ENCODE results near the gene PNPLA7.
A peak's percentile ranks its signal among the peaks of the same experiment; 100 is the strongest.
"Not testable (repeated sequence)": the region's sequence is repeated elsewhere in the genome, so short reads cannot be mapped to it uniquely, and the experiment has no call there.

The PNPLA7 gene

DNA sequence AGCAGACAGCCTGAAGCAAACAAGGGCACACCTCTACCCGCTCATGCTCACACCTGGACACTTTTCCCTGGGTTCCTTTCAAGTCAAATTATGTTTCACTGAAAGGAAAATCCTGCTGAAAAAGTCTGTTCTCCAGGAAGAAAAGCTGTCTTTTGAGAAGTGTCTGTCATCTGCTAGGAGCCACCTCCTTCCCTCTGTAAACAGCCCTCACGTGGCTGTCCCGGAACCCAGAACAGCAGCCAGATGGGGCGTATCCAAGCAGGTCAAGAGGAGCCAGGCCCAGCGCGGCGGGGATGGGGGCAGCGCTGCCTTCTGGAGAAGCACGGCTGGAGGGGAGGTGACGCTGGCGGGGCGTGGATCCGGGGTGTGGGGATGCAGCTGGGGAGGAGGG is at the start of gene PNPLA7:
Gene PNPLA7 (minus strand): TSS at position 172 of the 391 bp plus-strand sequence. CDS start 205 bp downstream, outside the sequence.
- peak; percentile 87 for DNase-seq

DNA sequence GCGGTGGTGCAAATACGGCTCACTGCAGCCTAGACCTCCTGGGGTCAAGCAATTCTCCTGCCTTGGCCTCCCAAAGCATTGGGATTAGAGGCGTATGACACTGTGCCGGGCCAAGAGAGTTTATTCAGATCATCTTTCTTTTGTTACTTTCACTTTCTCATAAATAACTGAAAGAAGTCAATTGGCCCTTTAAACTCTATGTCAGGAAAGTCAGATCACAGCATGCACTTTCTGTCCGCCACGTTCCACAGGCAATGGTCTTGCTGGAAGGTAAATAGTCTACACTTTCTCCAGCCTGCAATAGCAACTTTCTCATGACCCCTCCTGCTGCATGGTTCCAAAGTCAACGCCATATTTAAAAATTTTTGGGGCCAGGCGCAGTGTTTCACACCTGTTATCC is 48.7 kb upstream of the PNPLA7 start:
- no peak for DNase-seq

DNA sequence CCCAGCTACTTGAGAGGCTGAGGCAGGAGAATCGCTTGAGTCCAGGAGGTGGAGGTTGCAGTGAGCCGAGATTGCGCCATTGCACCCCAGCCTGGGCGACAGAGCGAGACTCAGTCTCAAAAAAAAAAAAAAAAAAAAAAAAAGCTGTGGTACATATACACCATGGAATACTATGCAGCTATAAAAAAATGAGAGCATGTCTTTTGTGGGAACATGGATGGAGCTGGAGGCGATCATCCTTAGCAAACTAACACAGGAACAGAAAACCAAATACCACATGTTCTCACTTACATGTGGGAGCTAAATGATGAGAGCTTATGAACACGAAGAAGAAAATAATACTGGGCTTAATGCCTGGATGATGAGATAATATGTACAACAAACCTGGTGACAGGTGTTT is 46.4 kb upstream of the PNPLA7 start:
- not testable (repeated sequence) for DNase-seq

DNA sequence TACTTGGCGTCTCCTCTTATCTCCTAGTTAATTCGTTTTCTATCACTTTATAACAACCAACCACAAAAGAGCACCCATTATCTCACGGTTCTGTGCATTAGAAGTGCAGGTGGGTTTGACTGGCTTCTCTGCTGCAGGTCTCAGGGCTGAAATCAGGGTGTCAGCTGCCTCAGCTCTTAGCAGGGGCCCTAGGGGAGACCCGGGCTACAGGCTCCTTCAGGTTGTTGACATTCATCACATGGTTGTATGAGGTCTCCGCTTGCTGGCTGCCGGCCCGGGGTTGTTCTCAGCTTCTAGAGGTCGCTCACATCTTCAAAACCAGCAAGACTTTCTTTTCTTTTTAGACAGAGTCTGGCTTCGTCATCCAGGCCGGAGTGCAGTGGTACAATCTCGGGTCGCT is 43.0 kb upstream of the PNPLA7 start:
- DNase-seq = no peak

DNA sequence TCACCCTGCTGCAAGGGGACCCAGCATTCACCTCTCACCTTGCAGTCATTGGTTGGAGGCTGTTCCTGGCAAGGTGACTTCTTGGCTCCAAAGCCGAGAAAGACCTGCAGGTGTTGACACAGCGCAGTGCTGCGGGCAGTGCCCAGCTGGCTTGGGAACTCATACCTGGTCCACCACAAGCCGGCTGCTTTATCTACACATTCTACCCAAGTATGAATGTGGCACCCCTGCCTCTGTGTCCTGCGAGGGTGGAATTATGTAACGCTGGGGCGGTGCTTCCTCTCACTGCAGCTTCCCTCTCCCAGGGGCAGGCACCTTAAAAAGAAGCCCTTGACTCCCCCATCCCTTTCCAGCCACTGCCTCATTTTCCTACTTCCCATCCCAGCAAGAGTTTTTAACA is 42.6 kb upstream of the PNPLA7 start:
- no peak for DNase-seq

DNA sequence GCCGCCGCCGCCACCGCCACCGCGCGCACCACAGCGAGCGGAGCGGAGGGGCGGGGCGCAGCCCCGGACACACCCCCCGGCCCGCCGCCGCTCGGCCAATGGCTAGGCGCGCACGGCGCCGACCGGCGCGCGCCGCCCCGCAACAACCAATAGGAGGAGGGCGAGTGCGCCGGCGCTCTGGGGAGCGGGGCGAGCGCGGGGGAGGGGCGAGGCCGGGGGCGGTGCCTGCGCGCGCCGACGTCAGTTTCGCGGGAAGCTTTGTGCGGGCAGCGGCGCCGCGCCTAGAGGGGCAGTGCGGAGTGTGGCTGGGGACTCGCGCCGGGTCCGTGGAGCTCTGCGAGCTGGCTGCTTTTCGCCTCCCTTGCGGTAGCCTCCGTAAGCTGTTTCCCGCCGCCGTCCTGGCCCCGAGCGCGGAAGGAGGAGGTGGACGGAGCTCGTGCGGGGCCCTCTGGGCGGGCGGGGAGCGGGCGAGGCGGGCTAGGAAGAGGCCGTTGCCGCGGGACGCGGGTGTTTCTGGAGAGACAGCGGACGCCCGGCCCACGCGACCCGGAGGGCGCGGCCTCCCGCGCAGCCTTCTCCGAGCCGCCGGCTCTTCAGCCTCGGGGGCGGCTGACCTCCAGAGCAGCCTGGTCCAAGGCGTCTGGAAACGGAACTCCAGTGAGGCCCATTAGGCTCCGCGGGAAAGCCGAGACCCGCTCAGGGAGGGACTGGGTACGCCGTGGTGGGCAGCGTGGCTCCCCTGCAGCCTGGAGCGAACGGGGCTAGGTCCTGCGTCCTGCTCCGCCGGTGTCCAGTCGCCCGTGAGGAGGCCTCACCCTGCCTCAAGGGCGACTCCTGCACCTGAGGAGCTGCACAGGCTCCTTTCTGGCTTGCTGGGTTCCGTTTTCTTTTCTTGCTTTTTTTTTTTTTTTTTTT is 40.5 kb upstream of the PNPLA7 start, which contains the start of gene ZMYND19:
Gene ZMYND19 (minus strand): TSS at position 44 of the 915 bp plus-strand sequence. CDS start 249 bp downstream, outside the sequence.
- peak; percentile 91 for DNase-seq

DNA sequence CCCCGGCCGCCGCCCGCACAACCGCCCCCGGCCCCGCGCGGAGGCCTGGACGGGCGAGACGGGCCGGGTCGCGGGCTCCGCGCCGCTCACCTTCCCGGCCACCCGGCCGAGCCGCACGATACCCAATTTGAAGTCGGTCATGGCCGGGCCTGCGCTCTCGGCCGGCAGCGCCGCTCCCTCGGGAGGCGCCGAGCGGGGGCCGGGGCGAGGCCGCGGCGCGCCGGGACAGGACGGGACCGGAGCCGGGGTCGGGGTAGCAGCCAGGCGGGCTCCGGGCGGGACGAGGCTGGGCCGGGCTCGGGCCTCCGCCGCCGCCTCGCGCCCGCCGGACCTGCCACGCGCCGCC is 39.9 kb upstream of the PNPLA7 start:
- no peak for DNase-seq

DNA sequence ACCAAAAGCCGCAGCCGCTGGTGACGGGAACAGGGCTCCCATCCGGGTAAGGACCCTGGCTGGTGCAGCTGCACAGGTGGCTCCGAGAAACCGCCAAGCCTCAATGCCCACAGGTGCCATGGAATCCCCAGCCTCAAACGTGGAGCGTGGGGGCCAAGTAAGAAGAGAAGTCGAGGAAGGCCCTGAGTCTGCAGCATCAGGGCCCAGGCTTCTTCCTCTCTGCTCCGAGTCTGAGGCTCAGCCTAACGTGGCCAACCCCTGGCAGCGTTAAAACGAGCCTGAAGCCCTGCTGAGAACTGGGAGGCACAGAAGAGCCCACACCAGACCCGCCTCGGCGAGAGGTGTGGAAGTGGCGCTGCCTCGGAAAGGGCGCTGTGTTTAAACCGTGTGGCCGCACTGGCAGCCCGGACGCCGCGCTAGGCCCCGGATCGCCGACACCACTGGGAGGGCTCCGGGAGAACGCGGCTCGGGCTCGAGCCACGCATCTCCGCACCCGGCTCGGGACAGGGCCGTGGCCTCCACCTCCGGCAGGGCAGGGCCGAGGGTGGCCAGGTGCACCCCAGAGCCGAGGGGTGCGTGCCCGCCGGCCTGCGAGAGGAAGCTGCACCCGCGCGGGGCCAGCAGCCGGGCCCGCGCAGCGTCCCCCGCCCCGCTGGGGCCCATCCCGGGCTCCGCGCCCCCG is 39.4 kb upstream of the PNPLA7 start:
- DNase-seq = no peak

DNA sequence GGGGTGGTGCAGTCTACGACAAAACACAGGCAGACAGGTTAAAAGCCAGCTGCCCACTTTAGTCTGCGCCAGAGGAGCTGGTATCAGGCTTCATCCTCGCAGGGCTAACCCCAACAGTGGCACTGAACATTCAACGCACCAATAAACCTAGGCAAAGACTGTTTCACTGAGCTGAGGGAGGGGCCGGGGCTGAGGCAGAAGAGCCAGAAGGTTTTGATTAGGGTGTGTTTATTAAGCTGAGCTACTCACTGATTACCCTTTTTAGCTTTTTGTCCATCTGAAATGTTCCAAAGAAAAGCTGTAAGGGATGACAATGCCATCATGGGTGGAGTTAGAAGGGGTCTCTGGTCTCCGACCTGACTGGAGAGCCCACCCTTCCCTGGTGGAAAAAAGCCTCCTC is 38.7 kb upstream of the PNPLA7 start:
- DNase-seq = no peak

DNA sequence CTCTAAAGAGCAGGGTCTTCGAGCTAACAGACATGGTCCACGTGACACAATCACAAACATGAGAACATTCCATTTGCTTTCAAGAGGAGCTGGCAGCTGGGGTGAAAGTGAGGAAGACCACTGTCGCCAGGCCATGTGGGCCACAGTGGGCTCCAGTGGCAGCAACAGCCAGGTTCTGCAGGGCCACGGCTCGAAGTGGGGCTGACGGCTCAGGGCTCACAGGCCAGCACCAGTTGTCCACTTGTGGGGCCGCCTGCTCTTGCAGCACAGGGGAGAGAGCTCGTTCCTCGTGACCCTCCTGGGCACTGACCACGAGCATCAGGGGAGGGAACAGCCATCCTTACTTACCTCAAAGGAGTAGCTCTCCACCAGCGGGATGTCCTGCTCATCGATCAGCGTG is 38.1 kb upstream of the PNPLA7 start:
- DNase-seq = no peak

DNA sequence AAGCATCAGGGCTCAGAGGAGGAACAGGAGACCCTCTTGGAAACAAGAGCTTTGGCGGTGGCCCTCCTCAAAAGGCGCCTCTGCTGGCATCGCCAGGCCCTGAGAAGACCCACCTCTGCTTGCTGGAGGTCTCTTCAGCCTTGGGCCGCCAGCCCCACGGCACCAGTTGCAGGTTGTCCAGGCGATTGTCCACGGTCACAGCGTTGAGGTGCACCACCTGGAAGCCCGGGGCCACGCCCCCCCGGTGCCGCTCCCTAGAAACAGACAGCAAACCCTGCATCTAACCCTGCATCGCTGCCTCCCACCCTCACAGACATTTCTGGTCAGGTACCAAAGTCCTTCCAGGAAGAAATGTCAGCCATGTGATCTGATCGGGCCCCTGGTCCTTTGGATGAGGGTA is 36.7 kb upstream of the PNPLA7 start:
- no peak for DNase-seq

DNA sequence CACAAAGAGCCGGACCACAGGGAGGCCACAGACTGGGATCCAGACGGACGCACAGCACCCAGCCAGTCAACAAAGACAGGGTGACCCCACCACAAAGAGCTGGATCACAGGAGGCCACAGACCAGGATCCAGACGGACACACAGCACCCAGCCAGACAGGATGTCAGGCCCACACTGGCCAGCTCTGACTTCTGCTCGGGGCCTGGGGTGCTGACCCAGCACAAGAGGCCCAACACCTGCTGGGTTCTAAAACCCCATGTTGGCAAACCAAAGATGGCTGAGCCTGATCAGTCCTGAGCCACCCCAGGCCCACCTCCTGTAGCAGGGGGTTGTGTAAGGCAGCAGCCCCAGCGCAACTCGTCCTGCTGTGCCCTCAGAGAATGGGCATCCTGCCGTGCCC is 33.8 kb upstream of the PNPLA7 start:
- no peak for DNase-seq

DNA sequence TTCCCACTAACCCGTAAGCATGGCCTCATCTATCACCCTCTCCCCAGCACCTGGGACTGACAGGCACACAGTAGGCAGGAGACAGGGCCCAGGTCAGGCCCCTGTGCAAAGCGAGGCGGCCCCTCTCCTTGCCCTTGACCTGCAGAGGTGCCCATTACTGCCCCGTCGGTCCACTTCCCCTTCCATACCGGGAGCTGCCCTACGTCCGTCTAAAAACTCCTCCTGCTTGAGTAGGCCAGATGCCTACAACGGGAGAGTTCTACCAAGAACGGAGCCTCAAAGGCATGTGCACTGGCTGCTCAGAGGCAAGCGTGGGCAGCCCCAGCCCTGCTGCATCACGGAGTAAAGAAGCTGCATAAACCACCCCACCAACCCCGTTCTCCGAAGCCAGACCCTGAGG is 33.1 kb upstream of the PNPLA7 start:
- DNase-seq = no peak

DNA sequence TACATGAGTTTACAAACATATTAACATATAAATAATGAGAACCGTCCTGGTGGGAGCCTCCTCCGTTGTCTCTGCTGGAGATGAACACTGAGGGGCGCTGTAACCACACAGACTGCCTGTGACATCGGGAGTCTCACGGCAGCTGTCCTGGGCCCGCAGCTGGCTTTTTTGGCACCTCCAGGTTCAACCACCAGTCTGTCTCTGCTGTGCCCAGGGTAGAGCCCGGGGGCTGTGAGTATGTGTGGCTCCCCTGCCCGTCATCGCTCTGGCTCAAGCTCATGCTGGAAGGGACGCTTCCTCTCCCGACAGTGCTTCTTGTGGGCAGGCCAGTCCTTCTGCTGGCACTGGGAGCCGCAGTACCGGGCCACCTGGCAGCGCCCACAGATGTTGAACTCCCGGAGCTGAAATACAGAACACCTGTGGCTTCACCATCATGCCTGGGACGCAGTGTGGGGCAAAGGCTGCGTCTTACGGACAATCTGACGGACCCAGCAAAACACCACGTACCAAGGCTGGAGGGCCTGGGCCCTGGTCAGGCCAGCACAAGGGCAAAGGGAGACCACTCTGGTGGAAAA is 32.2 kb upstream of the PNPLA7 start:
- DNase-seq = no peak

DNA sequence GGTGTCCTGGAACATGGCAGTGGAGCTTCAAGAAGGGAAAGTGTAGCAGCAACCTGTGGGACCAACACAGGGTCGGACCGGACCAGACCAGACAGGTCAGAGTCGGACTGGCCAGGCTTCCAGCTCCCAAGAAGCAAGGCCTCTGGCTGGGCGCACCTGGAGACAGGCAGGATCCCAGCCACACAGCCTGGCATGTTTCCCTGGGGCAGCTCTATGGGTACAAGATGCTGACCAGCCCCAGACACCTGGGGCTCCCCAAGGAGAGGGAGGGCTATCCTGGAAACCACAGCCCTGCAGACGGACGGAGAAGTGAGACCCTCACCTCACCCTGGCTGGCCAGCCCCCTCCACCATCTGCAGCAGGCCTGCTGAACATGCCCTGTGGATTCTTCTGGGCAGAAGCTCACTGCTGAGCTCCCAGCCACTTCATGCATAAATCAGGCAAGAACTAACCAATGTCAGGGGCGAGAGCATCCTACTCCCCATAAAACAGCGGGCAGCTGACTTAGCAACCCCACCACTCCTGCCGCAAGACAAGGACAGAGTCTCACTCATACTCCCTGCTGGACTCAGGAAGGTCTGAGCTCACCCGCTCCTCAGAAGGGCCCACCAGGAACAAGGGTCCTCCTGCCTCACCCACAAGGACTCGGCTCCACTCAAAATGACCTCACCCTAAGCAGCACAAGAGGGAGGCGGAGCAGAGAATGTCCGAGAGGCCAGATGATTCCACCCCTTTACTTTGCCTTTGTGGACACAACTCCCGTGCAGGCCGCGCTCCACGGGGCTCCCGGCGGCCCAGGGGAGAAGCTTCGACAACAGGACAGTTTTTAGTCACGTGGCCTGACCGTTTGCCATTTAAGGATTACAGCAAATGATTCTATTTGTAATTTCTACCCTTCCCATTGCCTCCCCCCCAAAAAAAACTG is 31.4 kb upstream of the PNPLA7 start:
- no peak for DNase-seq

DNA sequence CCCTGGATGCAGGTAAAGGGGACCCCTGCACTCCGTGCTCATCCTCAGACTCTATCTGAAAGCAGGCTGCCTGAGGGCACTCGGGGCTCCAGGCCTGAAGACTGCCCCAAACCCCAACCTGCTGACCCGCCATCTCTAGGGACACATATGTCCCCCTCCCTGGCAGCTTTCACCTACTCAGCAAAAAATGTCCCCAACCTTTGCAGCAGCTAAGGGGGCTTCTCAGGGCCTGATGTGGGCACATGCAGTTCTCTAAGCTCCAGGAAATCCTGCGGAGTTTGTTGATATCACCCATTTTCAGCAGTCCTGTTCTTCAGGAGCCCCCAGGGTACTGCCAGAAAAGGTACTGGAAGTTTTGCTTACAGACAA is 30.7 kb upstream of the PNPLA7 start:
- DNase-seq = no peak

DNA sequence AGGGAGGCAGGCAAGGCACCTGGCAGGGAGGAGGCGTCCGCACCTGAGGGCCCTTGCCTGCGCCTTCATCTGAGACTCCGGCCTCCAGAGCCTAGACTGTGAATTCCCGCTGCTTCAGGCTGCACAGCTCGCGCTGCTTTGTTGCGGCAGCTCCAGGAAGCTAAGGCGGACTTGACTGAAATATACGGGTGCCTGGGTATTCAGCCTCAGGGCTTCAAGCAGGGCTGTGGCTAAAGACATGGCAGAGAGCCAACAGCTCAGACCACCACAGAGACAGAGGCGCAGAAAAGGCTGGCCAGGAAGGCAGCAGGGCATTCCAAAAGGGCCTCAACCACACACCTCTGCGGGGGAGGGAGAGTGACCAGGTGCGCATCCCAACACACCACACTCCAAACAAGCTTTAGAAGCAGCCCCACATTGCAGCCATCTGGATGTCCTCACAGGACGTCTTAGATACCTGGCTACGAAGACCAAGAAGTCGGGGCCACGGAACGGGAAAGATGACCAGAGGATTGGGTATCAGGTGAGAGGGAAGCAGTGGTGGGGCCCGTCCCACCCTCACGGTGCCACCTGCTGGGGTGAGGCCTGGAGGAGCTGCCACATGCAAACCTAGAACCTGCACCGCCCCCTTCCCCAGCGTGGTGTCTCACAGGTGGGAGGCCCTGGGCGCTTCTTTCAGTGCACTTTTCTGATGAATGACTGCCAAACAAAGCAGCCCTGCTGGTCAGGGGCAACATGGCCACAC is 30.2 kb upstream of the PNPLA7 start:
- DNase-seq = no peak

DNA sequence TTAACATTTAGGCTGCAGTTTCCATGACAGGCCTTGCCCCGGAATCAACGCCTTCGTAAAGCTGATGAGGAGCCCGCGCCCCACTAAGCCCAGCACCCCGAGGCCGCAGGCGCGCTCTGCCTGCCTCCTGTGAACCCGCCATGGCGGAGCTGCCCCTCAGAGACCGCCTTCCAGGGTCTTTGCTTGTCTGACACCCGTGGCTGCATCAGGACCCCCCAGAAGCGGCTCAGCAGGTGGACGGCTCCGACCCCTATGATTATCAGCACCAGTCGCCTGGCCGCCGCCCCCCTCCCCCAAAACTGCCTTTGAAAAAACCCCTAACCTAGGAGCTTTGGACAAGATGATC is 29.0 kb upstream of the PNPLA7 start:
- DNase-seq = no peak

DNA sequence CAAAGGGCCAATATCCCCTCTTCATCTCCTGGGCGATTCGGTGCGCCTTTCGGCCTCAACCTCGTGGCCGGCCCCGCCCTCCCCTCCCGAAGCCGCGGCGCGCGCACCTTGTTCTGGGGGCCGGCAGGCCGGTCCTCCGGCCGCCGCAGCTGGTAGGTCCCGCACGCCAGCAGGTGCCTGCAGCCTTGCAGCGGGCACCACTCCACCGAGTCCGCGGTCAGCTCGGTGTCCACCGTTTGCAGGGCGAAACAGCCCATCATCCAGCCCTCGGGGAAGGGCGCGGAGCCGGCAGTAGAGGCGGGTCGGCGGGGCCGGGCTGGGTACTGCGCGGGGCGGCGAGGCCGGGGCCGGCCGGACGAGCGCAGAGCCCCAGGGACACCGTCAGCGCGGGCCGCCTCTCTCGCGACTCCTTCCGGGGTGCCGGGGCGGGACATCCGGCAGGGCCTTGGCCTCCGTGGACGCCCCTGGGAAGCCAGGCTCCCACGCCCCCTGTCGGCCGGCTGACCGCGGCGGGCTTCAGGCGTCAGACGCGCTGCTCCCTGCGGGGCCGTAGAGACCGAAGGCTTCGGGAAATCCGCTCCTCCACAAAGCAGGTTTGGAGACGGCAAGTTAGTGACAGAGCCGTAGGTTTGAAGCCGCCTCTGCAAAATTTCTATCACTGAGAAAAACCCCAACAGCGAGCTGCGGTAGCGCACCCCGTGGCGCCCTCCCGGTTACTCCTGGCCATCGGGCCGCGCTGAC is 28.5 kb upstream of the PNPLA7 start, which contains the start of gene DPH7:
Gene DPH7 (minus strand): TSS at position 408 of the 741 bp plus-strand sequence. CDS start 148 bp downstream, at position 260.
- peak; percentile 89 for DNase-seq

DNA sequence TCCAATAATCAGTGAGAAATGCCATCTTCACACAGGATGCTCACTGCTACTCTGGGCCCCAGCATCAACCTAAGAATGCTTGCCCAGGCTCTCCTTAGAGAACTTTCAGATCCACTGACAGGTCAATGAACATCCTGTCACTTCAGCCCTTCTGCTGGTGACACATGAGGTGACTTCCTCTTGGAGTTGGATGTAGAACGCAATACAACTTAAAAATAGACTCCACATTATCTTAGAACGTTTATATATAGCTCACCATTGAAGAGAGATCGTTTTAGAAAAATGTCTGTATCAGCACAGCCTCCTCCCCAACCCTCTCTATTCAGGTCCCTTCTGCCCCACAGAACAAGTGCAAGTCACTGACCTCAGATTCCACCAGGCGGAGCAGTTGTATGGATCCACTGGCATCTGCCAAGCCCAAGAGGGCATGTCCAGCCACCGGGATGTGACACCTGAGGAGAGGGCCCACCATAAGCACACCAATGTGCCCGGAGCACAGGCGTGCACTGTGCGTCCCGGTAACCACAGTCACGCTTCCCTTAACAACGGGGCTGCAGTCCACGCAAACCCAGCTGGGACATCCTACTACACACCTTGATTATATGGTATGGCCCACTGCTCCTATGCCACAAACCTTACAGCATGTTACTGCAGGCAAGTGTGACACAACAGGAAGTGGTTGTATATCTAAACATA is 25.7 kb upstream of the PNPLA7 start:
- DNase-seq = no peak

DNA sequence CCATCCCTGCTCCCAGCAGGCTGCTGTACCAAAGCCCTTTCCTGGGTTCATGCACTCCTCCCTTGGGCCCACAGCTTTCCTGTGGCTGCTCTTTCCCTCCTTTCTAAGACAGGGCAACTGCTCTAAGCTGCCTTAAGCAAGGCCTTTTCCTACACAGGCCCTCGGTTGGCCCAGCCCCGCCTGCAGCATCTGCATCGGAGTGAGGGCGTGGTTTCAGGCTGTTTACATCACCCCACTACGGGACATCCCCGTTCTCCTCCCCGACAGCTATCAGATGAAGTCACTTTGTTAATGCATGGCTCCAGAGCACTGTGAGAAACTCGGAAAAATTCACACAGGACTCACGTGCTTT is 25.1 kb upstream of the PNPLA7 start:
- DNase-seq = no peak
